Embryonic facial prominence (tissue), 1 donor: Measurements from ENCODE around the gene SHMT2.

ENCODE experiments used
- DNase-seq: peaks from one replicate; pipeline ENCODE4 v3.0.0-alpha.2; 2016; ENCODE audit errors: extremely low spot score

Gene SHMT2

DNA sequence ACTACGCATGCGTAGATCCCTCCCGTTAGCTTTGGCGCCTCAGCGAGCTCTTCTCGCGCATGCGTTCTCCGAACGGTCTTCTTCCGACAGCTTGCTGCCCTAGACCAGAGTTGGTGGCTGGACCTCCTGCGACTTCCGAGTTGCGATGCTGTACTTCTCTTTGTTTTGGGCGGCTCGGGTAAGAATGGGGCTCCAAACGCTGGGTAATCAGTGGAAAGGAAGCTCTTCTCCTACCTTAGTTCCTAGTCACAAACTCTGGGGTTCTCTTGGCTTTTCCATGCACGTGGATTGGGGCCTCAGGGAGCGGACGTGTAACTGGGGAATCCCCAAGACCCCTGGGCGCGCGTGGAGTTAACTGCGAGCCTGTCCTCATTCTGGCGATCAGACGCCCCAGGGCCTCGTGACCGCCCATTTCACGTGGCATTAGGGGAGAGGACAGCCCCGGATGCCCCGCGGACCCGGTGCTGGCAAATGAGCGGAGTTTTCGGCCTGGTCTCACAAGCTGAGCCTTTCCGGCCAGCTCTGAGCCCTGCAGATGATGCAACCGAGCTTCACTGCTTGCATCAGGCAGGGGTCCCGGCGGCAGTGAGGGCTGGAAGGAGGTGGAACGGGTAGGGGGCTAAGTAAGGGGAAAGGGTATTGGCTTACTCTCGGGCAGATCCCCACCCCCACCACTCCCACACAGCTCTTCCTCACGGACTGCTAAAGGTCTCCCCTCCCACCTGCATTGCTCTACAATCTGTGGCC lies at the start of gene SHMT2:
Gene SHMT2 (plus strand): TSS at position 78 of the 747 bp plus-strand sequence. CDS start 68 bp downstream, at position 146.
- peak; percentile 84 for DNase-seq

DNA sequence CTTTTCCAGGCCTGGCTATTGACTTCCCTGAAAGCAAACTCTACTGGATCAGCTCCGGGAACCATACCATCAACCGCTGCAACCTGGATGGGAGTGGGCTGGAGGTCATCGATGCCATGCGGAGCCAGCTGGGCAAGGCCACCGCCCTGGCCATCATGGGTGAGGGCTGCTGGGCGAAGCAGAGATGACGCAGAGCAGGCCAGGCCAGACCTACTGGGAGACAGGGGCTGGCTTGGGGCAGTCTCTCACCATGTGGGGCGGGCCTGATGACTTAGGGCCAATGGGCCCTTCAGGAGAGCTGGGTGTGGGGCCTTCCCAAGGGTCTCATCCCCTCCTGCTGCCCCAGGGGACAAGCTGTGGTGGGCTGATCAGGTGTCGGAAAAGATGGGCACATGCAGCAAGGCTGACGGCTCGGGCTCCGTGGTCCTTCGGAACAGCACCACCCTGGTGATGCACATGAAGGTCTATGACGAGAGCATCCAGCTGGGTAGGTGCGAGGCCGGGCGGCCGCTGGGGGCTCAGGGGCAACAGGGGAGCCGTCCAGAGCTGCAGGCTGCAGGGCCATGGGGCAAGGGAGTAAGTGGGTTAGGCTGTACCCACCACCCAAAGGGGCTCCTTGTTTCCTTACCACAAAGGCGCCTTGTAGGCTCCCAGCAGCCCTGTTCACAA lies 49.1 kb upstream of the SHMT2 start:
- DNase-seq = no peak

DNA sequence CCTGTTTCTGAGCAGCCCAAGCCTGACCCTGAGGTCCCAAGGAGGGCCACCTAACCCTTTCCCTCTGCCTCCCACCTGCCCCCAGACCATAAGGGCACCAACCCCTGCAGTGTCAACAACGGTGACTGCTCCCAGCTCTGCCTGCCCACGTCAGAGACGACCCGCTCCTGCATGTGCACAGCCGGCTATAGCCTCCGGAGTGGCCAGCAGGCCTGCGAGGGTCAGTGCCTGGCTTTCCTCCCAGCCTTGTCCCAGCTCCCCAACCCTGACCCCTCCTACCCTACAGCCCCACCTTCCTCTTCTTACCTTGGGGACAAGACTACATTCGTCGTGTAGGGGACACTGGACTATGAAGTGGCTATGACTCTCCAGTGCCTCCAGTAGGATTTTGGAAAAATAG lies 48.4 kb upstream of the SHMT2 start:
- DNase-seq = no peak

DNA sequence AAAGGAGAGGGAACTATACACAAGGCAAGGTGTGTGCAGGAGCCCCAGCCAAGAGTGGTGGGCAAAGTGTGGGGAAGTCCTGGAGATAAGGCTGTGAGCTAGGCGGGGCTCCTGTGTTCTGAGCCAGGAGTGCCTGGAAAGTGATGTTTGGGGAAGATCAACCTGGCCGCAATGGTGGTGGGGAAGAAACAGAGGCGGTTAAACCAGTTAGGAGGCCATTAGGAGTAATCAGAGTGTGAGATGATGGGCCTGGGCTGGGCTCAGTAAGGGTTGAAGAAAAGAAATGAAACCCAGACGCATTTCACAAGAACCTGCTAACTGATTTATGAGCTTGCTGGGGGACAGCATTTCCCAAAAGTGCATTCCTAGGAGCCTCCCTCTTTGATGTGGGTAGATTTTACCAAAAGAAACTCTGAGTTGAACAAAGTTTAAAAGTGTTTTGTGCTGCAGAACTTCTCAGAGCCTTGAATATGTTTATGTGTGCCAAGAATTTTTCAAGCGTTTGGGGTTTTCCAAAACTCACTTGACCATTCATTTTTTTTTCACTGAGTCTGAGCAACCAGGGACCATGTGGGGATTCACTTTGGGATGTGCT lies 47.9 kb upstream of the SHMT2 start:
- DNase-seq = no peak

DNA sequence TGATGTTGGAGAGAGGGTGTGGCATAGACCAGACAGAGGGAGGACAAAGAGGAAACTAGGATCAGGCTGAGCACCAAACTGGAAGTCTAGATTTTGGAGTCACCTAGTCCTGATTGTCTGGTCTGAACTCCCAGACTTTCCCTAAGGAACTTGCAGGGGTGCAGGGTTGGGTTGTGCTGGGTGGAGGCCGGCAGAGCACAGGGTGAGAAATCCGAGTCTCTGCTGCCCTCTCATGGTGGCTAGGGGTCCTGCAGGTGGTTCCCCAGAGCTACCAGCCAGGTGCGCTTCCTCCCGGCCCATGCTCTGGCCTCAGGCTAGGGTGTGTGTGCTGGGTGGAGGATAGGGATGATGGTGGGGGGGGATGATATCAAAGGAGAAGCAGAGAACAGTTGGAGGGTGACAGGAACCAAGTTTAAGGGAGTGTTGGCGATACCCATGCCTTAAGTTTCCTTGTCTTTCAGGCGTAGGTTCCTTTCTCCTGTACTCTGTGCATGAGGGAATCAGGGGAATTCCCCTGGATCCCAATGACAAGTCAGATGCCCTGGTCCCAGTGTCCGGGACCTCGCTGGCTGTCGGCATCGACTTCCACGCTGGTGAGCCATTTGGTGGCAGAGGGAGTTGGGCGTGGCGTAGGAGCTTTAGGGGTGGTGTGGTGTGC lies 46.5 kb upstream of the SHMT2 start:
- peak; percentile 33 for DNase-seq

DNA sequence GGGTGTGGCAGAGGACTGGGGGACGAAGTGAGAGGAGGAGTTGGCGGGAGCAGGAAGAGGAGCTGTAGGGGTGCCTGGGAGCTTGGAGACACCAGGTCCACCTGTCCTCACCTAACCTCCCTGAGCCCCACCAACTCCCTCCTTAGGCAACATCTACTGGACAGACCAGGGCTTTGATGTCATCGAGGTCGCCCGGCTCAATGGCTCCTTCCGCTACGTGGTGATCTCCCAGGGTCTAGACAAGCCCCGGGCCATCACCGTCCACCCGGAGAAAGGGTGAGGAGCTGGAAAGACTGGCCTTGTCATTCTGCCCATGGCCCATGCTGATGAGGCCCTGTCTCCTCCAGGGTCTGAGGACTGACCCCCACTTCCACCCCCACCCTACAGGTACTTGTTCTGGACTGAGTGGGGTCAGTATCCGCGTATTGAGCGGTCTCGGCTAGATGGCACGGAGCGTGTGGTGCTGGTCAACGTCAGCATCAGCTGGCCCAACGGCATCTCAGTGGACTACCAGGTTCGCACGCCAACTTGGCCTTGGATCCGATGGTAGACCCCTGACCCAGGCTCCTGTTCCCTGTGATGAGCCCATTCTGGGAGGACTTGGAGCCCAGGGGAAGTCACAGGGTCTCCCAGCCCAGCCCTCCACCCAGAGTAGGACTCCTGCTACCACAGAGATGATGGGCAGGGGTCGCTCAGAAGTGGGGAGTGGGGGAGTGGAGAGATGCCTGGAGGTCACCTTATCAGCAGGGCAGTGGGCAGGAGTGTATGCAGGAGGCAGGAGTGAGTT lies 45.4 kb upstream of the SHMT2 start:
- DNase-seq = no peak

DNA sequence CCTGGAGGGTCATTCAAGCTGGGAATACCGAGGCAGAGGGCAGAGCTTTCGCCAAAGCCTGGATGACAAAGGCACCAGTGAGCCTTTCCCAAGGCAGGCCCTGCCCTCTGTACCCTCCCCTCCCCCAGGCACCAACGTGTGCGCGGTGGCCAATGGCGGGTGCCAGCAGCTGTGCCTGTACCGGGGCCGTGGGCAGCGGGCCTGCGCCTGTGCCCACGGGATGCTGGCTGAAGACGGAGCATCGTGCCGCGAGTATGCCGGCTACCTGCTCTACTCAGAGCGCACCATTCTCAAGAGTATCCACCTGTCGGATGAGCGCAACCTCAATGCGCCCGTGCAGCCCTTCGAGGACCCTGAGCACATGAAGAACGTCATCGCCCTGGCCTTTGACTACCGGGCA lies 44.1 kb upstream of the SHMT2 start:
- DNase-seq = no peak

DNA sequence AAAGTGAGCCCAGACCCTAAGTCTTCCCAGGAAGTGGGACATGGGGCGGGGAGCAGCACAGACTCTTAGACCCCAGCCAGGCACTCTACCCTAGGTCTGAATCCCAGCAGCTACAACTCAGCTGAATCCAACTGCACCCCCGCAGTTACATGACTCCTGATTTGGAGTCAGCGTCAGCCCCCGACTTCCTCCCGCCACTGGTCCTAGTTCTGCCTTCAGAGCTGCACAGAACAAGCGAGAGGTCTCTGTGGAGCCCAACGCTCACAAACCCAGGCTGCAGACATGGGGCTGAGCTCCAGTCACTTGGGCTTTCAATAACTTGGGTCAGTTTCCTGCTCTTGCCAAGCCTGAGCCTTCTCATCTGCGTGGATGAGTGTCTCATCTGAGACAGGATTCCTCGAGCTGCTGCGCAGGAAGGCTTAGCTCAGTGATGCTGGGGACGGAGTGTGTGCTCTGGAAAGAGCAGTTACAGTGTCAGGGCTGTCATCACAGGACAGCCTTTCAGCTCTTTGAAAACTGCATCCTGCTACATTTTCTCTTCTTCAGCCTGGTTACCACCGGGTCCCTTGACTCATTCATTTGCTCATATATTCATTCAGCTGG lies 43.5 kb upstream of the SHMT2 start:
- no peak for DNase-seq

DNA sequence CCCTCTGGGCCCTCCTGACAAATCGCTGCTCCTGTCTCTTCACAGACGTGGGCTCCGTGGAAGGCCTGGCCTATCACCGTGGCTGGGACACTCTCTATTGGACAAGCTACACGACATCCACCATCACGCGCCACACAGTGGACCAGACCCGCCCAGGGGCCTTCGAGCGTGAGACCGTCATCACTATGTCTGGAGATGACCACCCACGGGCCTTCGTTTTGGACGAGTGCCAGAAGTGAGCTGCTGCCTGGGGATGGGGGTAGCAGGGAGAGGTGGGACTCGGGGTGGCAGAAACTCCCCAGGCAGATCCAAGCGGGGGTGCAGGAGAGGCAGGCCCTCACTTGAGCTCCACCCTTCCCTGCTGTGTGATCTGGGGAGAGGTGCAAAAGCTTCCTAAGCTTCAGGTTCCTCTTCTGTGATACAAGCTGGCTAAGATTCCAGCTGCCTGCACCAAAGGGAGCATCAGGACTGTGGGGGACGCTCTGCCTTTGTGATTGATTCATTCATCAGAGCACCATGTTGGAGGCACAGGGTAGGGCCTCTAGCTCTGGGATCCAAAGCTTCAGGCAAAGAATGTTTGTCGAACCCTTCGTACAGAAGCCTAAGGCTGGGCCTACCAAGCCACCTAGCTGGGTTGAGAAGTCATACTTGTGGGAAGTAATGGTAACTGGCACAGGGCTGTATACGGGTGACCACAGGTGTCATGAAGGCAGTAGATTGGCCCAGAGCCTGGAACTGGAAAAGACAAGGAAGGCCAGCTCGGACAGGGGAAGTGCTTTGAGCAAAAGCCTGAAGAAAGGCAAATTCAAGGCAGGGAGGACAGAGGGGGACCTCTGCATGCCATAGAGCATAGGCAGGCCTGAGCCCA lies 42.1 kb upstream of the SHMT2 start:
- DNase-seq = no peak

DNA sequence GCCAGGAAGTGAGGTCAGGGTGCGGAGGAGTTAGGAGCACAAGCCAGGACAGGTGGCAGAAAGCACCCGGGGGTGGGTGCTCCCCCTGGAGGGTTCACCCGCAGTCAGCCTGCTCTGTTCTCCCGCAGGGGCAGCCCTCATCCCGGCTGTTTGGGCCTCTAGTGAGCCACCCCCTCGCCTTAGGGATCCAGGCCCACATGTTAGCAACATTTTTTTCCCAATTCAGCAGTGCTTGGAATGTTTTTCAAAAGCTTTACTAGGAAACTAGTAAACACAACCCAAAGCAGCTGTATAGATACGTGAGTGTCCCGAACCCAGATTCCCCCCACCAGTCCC lies 41.5 kb upstream of the SHMT2 start:
- DNase-seq = no peak

DNA sequence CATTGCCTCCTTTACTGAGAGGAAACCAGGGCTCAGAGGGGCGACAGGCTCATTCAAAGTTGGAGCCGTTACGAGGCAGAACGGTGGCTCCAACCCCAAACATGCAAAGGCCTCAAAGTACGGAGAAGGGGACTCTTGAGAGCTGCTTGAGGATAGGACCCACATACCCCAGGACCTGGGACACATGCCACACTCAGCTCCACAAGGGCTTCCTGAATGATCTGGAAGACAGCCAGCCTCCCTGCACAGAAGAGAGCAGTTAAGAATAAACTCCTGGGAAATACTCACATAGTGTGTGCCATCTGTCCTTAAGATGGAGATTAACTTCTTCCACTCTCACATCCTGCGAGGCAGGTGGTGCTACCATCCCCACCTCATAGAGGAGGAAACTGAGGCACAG lies 39.5 kb upstream of the SHMT2 start:
- DNase-seq = no peak

DNA sequence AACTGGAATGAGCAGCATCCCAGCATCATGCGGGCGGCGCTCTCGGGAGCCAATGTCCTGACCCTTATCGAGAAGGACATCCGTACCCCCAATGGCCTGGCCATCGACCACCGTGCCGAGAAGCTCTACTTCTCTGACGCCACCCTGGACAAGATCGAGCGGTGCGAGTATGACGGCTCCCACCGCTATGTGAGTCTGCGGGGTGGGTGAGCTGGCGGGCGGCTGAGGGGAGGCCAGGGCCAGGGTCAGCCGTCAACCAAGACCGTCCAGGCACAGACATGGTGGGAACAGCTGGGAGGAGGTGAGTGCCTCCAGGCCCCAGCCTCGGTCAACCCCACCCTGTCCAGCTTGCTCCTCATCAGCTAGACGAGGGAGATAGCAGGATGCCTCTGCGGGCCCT lies 38.7 kb upstream of the SHMT2 start:
- no peak for DNase-seq

DNA sequence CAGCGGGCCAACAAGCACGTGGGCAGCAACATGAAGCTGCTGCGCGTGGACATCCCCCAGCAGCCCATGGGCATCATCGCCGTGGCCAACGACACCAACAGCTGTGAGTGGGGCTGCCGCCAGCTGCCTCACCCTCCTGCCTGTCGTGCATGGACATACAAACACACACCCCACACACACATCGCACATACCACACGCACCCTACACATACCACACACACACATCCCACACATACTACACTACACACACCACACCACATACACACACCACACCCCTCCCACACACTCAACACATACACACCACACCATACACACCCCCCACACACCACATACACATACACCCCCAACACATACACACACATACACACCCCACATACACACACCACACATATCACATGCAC lies 38.1 kb upstream of the SHMT2 start:
- no peak for DNase-seq

DNA sequence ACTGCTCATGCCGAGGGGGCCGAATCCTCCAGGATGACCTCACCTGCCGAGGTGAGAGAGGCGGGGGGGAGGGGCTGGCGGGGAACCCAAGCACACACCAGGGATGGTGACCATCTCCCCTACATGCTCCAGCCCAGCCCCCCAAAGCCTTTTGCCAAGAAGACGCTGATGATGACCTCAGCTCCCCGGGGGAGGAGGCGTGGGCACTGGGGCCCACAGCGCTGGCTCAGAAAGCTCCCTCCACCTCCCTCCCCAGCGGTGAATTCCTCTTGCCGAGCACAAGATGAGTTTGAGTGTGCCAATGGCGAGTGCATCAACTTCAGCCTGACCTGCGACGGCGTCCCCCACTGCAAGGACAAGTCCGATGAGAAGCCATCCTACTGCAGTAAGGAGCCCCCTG lies 36.6 kb upstream of the SHMT2 start:
- DNase-seq = no peak

DNA sequence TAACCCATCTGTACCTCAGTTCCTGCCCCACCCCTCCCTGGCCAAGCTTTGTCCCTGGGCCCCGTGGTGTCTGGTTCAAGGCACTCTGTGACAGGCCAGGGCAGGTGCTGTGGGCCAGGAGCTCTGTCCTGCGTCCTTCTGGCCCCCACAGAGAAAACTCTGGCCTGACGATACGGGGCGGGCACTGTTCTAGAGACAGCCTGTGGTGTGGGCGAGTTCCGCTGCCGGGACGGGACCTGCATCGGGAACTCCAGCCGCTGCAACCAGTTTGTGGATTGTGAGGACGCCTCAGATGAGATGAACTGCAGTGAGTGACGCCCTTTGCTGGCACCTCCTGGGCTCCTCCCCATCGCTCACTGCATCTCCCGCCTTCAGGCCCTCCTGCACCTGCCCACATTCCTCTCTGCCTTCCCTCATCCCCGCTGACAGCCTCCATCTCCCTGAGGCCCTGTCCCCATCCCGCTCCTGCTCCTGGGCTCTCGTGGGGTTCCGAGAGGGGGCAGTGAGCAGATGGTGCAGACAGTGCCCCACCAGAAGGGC lies 35.7 kb upstream of the SHMT2 start:
- DNase-seq = no peak

DNA sequence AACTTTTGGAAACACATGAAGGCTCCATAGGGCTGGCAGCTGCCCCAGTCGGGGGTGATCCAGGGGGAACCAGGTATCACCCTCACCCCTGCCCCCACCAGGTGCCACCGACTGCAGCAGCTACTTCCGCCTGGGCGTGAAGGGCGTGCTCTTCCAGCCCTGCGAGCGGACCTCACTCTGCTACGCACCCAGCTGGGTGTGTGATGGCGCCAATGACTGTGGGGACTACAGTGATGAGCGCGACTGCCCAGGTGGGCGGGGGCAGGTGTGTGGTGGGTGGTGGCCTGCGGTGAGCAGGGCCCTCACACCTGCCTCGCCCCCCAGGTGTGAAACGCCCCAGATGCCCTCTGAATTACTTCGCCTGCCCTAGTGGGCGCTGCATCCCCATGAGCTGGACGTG lies 35.3 kb upstream of the SHMT2 start:
- no peak for DNase-seq

DNA sequence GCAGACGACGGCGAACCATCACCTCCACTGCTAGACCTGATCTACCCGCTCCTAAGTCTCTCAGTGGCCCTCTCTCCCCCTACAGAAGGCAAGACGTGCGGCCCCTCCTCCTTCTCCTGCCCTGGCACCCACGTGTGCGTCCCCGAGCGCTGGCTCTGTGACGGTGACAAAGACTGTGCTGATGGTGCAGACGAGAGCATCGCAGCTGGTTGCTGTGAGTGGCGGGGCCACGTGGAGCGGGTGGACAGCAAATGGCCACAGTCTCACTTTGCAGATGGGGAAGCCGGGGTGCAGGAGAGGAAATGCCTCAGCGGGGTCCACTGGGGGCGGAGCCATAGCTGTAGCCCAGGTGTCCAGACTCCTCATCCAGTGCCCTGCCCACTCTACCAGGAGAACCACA lies 34.3 kb upstream of the SHMT2 start:
- DNase-seq = no peak

DNA sequence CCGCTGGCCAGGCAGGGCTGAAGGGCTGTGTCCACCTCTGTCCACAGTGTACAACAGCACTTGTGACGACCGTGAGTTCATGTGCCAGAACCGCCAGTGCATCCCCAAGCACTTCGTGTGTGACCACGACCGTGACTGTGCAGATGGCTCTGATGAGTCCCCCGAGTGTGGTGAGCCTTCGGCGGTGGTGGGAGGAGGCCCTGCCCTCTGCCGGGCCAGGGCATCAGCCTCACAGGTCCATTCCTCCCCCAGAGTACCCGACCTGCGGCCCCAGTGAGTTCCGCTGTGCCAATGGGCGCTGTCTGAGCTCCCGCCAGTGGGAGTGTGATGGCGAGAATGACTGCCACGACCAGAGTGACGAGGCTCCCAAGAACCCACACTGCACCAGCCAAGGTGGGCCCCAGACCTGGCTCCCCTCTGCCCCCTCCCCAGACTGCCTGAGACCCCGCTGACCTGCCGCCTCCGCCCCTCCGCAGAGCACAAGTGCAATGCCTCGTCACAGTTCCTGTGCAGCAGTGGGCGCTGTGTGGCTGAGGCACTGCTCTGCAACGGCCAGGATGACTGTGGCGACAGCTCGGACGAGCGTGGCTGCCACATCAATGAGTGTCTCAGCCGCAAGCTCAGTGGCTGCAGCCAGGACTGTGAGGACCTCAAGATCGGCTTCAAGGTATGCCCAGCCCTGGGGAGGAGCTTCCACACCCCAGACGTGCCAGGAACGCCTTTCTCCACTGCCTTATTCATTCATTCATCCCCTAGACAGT lies 33.7 kb upstream of the SHMT2 start:
- DNase-seq = no peak

DNA sequence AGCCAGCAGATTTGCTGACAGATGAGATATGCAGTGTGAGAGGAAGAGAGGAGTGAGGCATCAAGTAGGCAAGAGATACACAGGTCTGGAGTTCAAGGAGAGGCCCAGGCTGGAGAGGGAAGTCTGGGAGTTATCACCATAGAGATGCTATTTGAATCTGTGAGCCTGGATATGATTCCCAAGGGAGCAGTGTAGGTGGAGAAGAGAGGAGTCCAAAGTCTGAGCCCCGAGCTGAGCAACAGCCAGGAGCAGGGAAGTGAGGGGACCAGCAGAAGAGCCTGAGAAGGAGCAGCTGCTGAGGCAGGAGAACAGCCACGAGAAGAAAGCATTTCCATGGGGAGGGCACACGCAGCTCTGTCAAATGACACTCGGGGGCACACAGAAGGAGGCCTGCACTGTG lies 33.1 kb upstream of the SHMT2 start:
- no peak for DNase-seq

DNA sequence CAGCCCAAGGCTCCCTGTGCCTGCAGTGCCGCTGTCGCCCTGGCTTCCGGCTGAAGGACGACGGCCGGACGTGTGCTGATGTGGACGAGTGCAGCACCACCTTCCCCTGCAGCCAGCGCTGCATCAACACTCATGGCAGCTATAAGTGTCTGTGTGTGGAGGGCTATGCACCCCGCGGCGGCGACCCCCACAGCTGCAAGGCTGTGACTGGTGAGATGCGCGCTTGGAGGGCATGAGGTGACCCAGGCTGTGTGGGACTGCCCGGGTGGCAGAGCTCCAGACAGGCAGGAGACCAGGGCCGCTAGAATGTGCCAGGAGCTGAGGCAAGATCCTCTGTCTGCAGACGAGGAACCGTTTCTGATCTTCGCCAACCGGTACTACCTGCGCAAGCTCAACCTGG lies 32.6 kb upstream of the SHMT2 start:
- DNase-seq = no peak
